HG03520 (cell line): ENCODE data around the gene CT45A1.
A peak's percentile ranks its signal among the peaks of the same experiment; 100 is the strongest.
"Not testable (repeated sequence)": the region's sequence is repeated elsewhere in the genome, so short reads cannot be mapped to it uniquely, and the experiment has no call there.

Experiments used
- ATAC-seq: cut with Tn5 transposase; IDR thresholded peaks from one replicate; pipeline ENCODE4 v1.9.1; 2021; ENCODE audit warnings: mild to moderate bottlenecking, moderate library complexity; ENCODE audit not compliant: unreplicated experiment

The CT45A1 gene, protein sequence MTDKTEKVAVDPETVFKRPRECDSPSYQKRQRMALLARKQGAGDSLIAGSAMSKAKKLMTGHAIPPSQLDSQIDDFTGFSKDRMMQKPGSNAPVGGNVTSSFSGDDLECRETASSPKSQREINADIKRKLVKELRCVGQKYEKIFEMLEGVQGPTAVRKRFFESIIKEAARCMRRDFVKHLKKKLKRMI

DNA sequence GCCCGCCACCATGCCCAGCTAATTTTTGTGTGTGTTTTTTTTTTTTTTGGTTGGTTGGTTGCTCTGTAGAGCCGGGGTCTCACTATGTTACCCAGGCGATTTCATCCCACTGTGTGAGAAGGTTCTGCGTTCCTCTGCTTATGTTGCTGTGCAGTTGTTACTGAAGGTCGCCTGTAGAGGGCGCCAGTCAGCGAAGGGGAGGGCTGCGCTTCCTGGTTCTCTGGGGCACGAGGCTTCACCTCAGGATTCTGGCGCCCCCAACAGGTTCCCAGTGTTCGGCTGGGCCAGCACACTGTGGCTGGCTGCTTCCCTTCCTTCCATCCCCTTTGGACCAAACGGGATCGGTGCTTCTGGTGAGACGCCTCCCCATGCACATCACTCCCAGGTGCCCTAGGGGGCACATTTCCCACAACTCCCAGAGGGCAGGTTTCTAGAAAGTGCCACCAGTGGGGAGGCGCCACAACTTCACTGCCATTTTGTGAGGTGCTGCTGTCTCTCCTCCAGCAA, at the start of gene CT45A1:
CT45A1 (plus strand) TSS at position 457 of the 507 bp plus-strand sequence. CDS start 5,302 bp downstream, outside the sequence.
- ATAC-seq, result not testable (repeated sequence)

DNA sequence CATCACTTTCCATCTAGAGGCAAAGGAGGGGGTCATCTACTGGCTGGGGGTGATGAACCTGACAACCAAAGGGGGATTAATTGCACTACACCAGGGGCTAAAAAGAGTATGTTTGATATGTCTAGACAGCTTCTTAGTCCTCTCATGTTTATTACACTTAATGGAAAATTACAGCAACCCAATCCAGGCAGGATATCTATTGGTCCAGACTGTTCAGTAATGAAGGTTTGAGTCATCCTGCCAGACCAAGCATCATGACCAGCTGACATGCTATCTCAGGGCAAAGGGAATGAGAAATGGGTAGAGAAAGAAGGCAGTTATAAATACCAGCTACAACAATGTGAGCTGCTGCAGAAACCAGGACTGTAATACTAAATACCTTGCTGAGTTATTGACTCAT, 40.5 kb upstream of the CT45A1 start:
- ATAC-seq, result not testable (repeated sequence)

DNA sequence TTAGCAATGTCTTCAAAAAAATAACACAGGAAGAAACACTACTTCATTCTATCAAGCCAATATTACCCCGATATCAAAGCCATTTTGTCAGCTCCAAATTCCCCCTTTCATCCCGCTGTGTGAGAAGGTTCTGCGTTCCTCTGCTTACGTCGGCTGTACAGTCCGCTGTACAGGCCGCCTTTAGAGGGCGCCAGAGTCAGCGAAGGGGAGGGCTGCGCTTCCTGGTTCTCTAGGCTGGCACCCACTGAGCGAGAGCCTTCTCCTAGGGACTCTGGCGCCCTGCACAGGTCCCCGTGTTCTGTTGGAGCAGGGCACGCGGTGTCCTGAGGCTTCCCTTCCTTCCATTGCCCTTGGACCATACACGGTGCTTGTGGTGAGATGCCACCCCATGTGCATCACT, 25.3 kb upstream of the CT45A1 start:
- no peak for ATAC-seq

DNA sequence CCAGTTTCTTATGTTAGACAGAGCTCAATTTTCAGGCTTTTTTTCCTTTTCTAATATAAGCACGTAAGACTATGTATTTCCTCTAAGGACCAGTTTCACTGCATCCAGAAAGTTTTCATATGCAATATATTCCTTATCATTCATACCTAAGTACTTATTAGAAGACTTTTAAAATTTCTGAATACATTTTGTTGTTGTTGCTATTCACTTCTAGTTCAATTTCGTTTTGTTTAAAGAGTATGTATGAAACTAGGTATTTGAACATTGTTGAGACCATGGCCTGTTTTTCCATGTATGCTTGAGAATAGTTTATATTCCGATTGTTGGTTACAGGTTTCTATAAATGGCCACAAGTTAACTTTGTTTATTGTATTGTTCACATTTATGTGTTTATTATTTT, 18.0 kb upstream of the CT45A1 start:
- ATAC-seq, result no peak

DNA sequence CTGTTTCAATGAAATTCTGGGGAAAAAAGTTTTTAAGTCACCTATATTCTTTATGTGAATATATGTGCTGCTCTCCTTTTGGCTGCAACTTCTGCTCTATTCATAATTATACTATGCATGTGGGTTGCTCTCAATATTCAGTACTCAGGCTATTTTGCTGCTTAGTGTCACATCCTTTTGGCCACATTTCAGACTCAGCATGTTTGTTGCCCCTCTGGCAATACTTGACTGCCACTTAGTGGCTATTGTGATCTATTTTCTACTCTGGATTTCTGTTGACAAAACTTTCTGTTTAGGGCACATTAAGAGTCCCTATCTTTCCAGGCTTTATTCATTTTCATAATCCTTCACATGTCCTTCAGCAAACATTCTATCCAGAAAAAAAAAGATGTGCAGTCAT, 15.8 kb upstream of the CT45A1 start:
- no peak for ATAC-seq

DNA sequence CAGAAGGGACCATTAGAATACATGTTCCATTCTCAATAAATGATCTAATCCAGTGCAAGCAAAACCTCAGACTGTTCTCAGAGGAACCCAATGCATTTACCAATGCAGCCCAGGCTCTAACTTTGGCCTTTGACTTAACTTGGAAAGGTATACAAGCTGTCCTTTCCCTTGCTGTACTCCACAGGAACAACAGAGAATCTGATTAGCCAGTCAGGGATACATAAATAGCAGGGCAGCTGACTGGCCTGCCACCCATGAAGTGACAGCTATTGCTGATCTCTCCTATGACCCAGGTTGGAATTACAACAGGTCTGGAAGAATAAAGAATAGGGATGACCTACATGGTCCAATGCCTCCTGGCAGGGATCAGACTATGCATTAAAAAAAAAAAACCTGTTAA, 14.5 kb upstream of the CT45A1 start:
- no peak for ATAC-seq

DNA sequence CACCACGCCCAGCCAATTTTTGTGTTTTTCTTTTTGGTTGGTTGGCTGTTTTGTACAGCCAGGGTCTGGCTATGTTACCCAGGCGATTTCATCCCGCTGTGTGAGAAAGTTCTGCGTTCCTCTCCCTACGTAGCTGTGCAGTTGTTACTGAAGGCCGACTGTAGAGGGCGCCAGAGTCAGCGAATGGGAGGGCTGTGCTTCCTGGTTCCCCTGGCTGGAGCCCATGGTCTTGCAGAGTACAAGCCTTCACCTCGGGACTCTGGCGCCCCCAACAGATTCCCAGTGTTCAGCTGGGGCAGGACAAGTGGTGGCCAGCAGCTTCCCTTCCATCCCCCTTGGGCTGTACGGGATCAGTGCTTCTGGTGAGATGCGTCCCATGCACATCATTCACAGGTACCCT, 5.6 kb upstream of the CT45A1 start:
- ATAC-seq, result no peak

DNA sequence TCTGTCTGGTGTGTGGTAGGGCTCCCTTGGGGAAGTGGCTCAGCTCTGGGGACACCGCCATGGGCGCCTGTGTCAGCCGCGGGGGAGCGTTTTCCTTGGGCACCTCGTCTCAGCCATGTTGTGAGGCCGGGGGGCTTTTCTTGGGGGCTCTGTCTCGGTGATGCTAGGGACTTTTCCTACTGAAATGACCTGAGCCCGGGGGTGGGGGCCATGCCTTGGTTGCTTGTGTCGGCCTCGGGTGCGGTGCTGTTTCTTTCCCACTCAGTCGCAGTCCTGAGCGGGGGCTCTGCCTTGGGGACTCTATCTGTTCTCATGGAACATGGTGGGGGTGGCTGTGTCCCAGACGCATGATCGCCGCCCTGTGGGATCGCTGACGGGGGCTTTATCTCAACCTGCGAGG, 356 bp downstream of the CT45A1 start:
- ATAC-seq, result no peak

DNA sequence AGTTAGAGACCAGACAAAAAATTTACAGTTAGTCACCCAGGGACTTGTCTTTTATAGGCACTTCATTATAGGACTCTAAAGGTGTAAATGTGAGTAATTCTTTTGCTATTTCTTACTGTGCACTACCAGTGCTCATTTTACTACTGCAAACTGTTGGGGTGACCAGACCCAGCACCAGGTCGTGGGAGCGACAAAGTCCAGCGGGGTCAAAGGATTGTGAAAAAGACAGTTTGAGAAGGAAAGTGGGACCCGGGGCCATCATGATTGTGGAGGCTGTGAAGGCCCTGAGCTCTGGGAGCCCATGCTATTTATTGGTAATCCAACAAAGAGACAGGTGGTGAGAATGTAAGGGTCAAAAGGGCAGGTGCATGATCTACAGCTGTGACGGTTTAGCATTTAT, 21.2 kb downstream of the CT45A1 start:
- not testable (repeated sequence) for ATAC-seq

DNA sequence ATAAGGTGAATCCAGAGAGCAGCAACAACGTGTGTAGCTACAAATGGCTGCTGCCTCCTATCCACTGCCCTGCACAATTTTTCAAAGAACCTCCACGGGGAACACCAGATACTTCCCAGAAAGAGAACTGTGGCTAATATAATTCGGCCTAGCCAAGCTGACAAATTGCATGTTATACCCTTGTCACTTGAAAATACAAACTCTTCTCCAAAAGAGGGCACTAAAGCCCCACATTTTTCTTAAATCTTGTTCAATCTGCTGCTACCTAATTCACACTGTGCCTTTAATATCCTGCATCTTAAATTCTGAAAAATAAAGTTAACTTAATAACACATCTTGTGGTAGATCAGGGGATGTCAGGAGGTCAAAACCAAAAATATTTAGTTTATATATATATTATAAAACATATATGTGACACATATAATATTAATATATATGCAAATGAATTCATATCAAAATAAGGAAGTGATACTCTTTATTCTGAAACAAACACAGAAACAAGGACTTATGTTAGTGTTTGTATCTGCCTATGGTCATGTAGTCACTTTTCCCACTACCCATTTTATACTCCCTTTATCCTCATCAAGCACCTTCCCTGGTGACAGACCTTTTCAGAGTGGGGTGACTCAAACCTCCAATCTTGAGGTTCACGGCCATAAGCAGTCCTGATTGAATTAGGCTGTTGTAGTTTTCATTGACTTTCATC, 24.1 kb downstream of the CT45A1 start:
- ATAC-seq, result peak; percentile 46

DNA sequence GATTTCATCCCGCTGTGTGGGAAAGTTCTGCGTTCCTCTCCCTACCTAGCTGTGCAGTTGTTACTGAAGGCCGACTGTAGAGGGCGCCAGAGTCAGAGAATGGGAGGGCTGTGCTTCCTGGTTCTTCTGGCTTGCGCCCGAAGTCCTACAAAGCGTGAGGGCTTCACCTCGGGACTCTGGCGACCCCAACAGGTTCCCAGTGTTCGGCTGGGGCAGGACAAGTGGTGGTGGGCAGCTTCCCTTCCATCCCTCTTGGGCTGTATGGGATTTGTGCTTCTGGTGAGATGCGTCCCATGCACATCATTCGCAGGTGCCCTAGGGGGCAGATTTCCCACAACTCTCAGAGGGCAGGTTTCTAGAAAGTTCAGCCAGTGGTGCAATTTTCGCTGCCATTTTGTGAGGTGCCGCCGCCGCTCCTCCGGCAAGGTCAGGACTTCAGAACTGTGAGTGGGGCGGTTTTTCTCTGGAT, 27.3 kb downstream of the CT45A1 start:
- ATAC-seq, result peak; percentile 60

DNA sequence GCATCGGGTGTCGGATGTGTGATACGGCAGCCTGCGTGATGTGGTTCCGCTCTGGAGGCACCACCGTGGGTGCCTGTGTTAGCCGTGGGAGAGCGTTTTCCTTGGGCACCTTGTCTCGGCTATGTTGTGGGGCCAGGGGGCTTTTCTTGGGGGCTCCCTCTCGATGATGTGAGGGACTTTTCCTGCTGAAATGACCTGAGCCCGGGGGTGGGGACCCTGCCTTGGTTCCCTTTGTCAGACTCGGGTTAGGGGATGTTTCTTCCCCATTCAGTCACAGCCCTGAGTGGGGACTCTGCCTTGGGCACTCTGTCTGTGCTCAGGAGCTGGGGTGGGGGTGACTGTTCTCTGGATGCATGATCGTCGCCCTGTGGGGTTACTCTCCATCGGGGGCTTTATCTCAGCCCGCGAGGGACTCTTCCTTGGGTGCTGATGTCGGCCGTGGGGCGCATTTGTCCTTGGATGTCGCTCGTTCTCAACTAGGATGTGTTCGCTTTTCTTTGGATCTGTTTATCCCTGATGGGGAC, 27.8 kb downstream of the CT45A1 start:
- no peak for ATAC-seq

DNA sequence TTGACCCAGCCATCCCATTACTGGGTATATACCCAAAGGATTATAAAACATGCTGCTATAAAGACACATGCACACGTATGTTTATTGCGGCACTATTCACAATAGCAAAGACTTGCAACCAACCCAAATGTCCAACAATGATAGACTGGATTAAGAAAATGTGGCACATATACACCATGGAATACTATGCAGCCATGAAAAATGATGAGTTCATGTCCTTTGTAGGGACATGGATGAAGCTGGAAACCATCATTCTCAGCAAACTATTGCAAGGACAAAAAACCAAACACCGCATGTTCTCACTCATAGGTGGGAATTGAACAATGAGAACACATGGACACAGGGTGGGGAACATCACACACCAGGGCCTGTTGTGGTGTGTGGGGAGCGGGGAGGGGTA, 31.3 kb downstream of the CT45A1 start:
- not testable (repeated sequence) for ATAC-seq

DNA sequence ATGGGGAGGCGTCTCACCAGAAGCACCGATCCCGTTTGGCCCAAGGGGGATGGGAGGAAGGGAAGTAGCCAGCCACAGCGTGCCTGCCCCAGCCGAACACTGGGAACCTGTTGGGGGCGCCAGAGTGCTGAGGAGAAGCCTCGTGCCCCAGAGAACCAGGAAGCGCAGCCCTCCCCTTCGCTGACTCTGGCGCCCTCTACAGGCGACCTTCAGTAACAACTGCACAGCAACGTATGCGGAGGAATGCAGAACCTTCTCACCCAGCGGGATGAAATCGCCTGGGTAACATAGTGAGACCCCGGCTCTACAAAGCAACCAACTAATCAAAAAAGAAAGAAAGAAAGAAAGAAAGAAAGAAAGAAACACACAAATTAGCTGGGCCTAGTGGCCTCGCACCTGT, 54.7 kb downstream of the CT45A1 start, which contains the start of gene CT45A3:
CT45A3 (minus strand) TSS at position 101 of the 400 bp plus-strand sequence. CDS start 3,747 bp downstream, outside the sequence.
- not testable (repeated sequence) for ATAC-seq
